ENCODE results near the gene TMPRSS4.

GRCh38 chr11:118138839-118139420 is 62.1 kb downstream of the TMPRSS4 start:
- TF ChIP-seq EZH2 (optimal IDR thresholded peaks at IDR 0.05; ENCODE audit: low read depth, low read length) (no peak), CTCF (IDR thresholded peaks at IDR 0.05; ENCODE audit: low read length) (no peak), EZH2phosphoT487 (IDR thresholded peaks at IDR 0.05; ENCODE audit: low read length) (no peak)
